Stimulated activated CD4-positive, alpha-beta T cell treated with anti-CD3 and anti-CD28 coated beads, Interleukin-12 subunit alpha, Interleukin-12 subunit beta, amount 100 ng/mL, for 24 hours (primary cell): ENCODE data around the gene RIPPLY3.
"Not testable (repeated sequence)": the region's sequence is repeated elsewhere in the genome, so short reads cannot be mapped to it uniquely, and the experiment has no call there.

Experiments
- DNase-seq, 2 experiments: peaks; one replicate each; pipeline ENCODE4 v3.0.0-alpha.2; 2020; ENCODE audit warnings: low read depth in 2 of 2

The RIPPLY3 gene

DNA sequence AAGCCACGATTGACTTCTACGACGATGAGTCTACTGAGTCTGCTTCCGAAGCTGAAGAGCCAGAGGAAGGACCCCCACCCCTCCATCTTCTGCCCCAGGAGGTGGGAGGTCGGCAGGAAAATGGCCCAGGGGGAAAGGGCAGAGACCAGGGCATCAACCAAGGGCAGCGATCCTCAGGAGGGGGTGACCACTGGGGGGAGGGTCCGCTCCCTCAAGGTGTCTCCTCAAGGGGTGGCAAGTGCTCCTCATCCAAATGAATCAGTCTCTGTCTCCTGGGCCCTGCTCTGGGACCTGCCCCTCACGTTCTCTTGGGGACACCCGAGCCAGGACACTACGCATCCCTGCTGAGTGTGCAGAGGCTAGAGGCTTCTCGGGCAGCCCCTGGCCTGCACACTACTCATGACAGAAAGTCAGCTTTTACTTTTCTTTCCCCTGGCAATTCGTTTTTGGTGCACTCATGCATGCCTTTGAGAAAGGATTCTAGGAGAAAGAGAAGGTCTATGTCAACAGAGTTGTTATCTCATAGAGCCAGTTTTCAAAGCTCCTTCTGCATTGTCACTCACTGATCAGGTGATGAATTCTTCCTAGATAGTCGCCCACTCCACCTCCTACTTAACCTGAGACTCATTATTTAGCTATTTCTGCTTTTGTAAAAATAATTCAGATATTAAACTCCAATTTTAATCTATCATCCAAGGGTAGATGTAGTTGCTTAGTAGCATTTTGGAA, 11.6 kb downstream of the RIPPLY3 start:
- DNase-seq, result no peak

GRCh38 chr21:37026499-37026898, 20.0 kb downstream of the RIPPLY3 start:
- DNase-seq, result no peak

GRCh38 chr21:37028570-37028969, 22.1 kb downstream of the RIPPLY3 start:
- DNase-seq, result no peak

DNA sequence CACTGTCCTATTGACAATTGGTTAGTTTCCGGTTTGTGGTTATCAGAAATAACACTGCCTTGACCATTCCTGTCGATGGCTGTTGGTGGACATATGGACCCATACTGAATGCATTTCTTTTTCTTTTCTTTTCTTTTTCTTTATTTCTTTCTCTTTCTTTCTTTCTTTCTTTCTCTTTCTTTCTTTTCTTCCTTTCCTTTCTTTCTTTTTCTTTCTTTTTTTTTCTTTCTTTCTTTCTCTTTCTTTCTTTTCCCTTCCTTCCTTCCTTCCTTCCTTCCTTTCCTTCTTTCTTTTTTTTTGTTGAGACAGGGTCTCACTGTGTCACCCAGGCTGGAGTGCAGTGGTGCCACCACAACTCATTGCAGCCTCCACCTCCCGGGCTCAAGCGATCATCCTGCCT, 24.4 kb downstream of the RIPPLY3 start:
- DNase-seq, result no peak

DNA sequence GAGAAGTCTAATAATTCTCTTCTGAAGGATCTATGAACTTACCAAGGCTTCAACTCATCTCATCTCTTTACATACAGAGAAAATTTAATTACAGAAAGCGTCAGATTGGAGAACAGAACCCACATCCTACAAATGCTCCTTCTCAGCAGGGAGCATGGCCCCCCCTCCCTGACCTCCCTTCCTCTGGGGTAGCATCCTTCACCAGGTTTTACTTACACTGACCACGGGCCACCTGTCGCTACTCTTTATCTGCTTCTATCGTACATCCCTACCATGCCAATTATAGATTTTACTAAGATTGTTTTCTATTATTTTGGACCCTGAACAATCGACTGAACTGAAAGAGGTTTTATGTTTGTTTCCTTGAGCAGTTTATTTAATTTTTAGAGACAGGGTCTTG, 25.8 kb downstream of the RIPPLY3 start:
- DNase-seq, result no peak

DNA sequence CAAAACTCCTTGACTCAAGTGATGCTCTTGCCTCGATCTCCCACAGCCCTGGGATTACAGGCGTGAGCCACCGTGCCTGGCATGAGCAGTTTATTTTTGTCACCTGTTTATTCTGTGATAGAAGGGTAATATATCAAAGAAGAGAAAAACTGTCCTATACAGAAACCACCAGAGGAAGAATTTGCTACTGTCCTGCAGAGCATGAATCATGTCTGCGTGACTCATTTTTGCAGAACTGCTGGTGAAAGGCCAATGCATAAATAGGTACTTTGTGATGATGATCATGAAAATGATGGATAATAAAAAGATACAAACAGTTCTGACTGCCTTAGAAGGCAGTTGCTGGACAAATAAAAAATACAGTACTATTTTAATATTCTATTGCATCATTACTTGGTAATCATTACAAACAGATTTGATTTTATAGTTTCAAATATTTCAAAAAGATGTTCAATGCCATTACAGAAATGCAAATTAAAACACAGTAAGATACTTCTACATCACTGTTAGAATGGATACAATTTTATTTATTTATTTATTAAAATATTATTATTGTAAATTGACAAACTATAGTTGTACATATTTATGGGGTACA, 26.5 kb downstream of the RIPPLY3 start:
- DNase-seq, result no peak

GRCh38 chr21:37034394-37034793, 27.9 kb downstream of the RIPPLY3 start:
- not testable (repeated sequence) for DNase-seq

DNA sequence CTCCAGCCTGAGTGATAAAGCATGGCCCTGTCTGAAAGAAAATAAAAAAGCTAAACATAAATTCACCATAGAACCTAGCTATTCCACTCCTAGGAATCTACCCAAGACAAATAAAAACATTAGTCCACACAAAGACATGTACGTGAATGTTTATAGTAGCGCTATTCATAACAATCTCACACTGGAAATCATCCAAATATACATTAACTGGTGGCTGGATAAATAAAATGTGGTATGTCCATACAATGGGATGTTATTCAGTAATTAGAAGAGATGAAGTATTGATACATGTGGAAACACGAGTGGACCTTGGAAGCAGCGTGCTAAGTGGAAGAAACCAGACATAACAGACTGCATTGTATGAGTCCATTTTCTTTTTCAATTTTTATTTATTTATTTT, 29.7 kb downstream of the RIPPLY3 start:
- DNase-seq, result no peak

- DNase-seq, result no peak
These were observed 33.0 kb downstream of the RIPPLY3 start for GRCh38 chr21:37039411-37040075.

DNA sequence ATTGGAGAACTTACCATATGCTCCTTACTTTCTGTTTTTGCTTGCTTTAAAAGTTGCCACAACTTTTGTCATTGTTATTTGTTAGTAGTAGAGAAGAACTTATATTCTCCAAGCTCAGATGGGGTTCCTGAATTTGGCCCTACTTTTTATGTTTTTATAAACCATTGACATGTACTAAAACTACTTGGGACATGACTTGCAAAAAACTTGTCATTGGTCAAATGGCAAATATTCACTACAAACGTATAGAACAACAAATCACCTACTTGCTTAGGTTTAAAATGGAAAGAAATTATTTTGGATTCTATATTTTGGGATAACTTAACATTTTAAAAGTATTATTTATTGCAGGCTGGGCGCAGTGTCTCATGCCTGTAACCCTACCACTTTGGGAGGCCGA, 33.7 kb downstream of the RIPPLY3 start:
- no peak for DNase-seq

GRCh38 chr21:37041706-37042271, 35.3 kb downstream of the RIPPLY3 start:
- DNase-seq, result no peak

DNA sequence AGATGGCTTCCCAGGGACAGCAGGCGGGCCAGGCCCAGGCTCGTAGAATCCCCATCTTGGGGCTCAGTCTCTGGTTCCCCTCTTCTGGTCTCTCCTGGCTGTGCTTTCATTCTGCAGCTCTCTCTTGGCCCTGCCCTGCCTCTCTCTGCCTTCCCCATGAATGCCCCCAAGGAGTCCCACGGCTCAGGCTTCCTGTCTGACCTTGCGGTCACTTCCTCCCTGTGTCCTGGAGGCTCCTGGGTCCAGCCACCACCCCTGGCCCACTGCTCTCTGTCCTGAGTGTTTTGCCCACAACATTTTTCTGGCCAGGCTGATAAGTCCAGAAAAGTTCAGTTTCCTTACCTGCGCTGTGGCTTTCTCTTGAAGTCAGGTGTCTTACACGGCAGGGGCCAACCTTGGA, 37.3 kb downstream of the RIPPLY3 start:
- no peak for DNase-seq

DNA sequence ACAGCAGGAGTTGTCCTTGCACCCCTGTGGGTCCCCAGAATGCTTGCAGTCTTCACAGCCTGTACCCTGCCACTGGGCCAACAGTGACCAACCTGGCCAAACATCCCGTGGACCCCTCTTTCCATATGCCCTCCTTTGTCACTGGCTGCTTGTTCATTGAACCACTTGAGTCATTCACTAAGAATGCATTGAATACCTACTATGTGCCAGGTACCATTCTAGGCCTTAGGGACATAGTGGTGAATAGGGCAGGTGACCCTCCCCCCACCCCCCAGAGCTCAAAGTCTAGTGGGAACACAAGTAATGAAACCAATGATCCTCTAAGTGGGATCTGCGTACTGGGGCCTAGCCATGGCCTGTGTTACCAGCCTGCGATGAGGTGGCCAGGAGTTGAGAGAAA, 38.1 kb downstream of the RIPPLY3 start:
- no peak for DNase-seq

DNA sequence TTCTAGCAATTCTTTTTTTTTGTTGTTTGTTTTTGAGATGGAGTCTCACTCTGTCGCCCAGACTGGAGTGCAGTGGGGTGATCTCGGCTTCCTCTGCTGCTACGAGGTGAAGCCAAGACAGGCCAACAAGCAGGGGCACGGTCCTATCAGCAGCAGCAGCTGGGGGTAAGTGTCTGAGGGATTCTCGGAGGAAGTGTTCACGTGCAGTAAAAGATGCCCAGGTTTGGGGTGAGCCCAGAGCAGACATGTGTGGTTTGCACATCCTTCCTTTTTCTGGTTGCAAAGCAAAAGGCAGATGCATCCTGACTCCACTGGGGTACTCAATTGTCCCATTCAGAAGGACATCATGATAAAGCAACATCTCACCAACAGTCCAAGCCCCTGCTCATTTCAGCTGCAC, 38.6 kb downstream of the RIPPLY3 start:
- DNase-seq, result no peak

DNA sequence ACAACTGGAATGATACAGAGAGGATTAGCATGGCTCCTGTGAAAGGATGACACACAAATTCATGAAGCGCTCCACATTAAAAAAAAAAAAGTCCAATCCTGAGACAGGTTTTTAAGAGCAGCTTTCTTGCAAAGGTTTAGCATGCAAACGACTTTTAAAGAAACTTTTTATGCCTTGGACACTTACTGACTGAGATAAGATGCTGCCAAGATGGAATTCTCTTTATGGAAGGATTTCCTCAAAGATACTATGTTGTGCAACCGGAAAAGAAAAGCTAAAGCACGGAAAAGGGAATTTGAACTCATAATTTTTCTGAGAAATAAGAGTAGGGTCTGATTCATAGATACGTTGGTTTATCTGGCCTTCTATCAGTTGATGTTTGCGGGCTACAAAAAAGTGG, 39.1 kb downstream of the RIPPLY3 start:
- no peak for DNase-seq

- no peak for DNase-seq
These were observed 40.6 kb downstream of the RIPPLY3 start for GRCh38 chr21:37047079-37047478.

GRCh38 chr21:37049741-37050140, 43.2 kb downstream of the RIPPLY3 start:
- DNase-seq, result not testable (repeated sequence)

GRCh38 chr21:37055271-37055855, 48.9 kb downstream of the RIPPLY3 start:
- no peak for DNase-seq

DNA sequence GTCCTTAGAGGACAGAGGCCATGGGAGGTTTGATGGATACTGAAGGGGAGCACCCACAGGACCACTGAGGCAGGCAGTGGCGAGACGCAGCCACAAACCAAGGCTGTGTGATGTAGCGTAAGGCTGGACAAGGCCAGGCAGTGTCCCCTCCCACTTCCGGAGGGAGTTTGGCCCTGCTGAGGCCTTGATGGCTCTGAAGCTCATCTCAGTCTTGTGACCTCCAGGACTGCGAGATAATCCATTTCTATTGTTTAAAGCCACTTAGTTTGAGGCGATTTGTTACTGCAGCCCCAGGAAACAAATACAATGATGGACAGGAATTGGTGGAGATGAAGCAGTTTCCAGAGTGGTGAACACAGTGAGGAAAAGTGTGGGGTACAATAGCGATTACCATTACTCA, 51.1 kb downstream of the RIPPLY3 start:
- DNase-seq, result no peak

GRCh38 chr21:37058261-37058660, 51.8 kb downstream of the RIPPLY3 start:
- DNase-seq, result no peak

- no peak for DNase-seq
These were observed 52.7 kb downstream of the RIPPLY3 start for GRCh38 chr21:37059181-37059580.

DNA sequence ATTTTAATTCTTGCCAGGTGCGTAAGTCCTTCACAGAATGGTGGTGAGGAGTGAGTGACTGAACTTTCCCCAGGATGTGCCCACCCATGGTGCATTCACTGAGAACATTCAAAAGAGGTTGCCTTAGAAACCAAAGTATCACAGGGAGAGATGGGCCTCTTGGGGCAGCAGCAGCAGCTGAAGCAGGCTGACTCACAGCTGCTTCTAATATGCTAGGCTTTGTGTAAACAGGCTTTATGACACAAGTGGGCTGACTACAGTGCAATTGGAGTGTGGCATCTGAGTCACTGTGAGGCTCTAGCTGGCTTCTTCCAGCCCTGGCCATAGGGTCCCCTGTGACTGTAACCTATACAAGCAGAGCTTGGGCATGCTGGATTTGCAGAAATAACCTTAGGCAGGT, 53.8 kb downstream of the RIPPLY3 start:
- DNase-seq, result no peak
